Epithelial cell of esophagus (primary cell): Measurements from ENCODE around the gene NUDT1.

ENCODE experiments used
- DNase-seq: peaks from one replicate; pipeline ENCODE4 v3.0.0; 2010; ENCODE audit warnings: low read depth
- H3K4me3 ChIP-seq: 2 replicates; pipeline ENCODE4 v1.5.1; 2011; ENCODE audit warnings: mild to moderate bottlenecking, low read length, control low read depth
- TF ChIP-seq, protein P1 (sequence below): IDR thresholded peaks from 2 replicates; pipeline ENCODE4 v1.5.1; 2011; ENCODE audit warnings: low read depth, mild to moderate bottlenecking, low read length, control low read depth, inconsistent platforms; ENCODE audit not compliant: insufficient read depth; ENCODE audit errors: missing control alignments

Gene NUDT1

DNA sequence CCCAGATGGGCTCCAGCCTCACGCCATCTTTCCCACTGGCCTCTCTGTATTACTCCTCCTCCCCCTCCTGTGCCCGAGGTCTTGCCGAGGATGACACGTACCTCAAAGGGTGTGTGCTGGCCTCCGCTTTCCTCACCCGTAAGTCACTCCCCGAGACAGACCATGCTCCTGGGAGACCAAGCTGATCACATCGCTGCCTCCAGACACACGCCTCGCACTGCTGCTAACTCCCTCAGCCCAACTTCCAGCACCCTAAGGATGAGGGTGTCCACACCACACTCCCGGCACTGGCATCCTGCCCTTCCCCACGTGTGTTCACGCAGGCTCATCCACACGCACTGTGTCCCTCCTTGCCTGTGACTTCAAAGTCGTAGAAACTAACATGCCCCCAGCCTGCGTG is 33.3 kb upstream of the NUDT1 start:
- H3K4me3 ChIP-seq, result no peak overlapping the region
- no peak for DNase-seq
- TF ChIP-seq, protein P1, sequence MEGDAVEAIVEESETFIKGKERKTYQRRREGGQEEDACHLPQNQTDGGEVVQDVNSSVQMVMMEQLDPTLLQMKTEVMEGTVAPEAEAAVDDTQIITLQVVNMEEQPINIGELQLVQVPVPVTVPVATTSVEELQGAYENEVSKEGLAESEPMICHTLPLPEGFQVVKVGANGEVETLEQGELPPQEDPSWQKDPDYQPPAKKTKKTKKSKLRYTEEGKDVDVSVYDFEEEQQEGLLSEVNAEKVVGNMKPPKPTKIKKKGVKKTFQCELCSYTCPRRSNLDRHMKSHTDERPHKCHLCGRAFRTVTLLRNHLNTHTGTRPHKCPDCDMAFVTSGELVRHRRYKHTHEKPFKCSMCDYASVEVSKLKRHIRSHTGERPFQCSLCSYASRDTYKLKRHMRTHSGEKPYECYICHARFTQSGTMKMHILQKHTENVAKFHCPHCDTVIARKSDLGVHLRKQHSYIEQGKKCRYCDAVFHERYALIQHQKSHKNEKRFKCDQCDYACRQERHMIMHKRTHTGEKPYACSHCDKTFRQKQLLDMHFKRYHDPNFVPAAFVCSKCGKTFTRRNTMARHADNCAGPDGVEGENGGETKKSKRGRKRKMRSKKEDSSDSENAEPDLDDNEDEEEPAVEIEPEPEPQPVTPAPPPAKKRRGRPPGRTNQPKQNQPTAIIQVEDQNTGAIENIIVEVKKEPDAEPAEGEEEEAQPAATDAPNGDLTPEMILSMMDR, result no peak

DNA sequence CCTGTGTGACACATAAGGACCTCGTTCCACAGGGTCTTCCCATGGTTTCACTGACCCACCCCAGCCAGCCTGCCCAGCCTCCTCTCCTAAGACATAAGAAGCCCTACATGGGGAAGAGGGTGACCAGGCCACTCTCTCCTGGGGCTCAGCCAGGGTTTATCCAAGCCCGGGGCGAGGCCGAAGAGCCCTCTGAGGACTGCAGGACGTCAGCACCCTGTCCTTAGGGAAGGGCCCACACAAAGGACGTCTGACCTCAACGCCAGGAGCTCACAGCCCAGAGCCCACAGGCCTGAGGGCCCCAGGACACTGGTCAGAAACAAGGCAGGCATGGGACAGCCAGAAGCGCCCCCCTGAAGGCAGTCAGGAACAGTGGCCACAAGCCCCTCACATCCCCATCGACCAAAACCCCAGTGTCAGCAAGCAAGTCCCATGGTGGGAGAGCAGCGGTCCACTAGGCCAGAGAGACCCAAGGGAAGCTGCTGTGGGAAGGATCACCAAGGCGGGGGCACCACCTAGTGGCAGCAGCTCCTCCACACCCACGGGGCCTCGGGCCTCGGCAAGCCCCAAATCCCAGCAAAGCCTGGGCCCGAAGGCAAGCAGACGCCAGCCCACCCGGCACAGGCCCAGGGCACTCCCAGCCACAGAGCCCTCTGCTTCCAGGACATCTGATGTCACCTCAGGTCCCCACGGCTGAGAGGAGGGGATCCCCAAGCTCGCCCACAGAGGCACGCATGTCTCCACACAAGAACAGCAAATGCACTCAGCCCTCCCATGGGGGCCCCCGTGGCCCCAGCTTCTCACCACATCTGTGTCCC is 32.7 kb upstream of the NUDT1 start:
- TF ChIP-seq, protein P1, result peak; percentile 74
- peak; percentile 58 for DNase-seq
- no peak overlapping the region for H3K4me3 ChIP-seq

DNA sequence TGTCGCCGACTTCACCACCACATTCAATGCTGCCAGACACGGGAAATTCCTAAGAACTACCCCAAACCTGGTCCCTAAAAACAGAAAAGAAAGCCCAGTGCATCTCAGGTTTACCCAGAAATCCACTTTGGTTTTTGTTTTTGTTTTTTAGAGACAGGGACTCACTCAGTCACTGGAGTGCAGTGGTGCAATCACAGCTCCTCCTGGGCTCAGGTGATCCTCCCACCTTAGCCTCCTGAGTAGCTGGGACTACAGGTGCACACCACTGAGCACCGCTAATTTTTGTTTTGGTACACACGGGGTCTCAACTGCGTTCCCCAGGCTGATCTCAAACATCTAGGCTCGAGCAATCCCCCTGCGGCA is 32.1 kb upstream of the NUDT1 start:
- no peak overlapping the region for H3K4me3 ChIP-seq
- TF ChIP-seq, protein P1, result no peak
- DNase-seq, result no peak

DNA sequence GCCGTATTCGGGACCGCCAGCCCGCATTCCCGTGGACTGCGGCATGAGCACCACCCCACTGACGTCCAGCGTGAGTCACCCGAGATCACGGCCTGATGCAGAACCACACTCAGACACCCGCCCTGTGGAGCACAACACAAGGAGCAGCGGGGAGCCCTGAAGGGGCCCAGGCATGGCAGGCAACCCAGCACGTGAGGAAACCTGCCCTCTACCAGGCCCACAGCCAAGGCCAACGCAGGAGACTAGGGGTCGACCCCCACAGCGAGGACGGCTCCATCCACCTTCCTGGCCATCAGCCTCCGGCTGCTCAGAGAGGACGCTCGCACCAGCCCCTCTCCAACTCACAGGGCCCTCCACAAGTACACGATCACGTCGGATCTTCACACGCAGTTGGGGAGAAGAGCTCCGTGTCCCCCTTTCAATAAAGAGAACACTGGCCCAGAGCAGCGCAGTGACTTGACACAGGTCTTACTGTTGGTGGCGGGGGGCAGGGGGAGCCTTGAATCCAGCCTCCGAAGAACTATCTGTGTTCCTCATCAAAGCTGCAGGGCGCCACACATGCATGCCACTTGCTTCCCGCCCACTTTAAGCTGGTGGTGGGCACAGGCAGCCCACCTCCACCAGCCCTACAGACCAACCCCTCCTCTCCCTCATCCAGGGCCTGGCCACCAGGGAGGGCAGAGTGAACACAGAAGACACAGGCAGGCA is 31.3 kb upstream of the NUDT1 start:
- no peak overlapping the region for H3K4me3 ChIP-seq
- TF ChIP-seq, protein P1, result no peak
- no peak for DNase-seq

DNA sequence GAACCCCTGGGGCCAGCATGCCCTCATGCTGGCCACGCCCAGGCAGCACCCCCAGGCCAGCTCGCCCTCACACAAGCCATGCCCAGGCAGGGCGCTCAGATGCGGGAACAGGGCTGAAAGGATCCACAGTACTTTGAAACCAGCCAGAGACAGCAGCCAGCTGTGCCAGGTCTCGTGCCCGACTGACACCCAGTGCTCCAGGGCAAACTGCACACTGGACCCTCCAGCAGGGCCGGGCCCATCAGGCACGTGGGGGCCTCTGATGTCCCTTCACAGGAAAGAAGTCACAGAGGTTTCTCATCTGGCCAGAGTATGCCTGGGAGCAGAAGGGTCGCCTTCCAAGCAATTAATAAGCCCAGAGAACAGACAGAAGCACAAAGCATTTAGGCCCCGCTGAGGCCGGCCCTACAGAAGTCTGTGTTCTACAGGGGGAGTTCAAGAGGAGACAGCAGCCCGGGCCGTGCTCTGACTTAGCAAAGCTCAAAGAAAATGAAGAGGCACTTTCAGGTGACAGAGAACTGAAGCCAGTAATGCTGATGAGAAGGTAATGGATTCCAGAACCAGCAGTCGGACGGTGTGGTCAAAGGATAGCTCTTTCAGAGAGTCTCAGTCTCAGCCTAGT is 30.7 kb upstream of the NUDT1 start:
- no peak for DNase-seq
- no peak overlapping the region for H3K4me3 ChIP-seq
- TF ChIP-seq, protein P1, result no peak

DNA sequence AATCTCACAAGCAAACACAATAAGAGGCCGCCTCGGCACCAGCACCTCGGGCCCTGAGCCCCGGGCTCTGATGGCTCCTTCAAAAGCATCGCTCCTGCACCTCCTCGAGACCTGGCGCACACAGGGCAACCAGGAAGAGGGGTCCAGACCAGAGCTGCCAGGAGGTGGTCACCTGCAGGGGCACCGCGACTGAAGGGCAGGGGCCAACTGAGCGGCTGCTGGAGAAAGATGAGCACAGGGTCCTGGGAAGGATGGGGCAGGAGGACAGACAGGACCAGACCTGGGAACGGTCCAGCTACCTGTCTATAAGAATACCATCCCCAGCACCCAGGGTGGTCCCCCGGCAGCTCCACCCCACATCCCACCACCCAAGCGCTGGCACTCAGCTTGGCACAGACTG is 30.1 kb upstream of the NUDT1 start:
- TF ChIP-seq, protein P1, result no peak
- no peak overlapping the region for H3K4me3 ChIP-seq
- no peak for DNase-seq
